Heart left ventricle (tissue), 13 donors: Measurements from ENCODE around the gene SERTAD2.

Experiments
- CTCF ChIP-seq, 12 donors: fragments of 200-600 bp; sonication (generic) in 4 of 12; IDR thresholded peaks; one replicate each; pipeline versions ENCODE4 v1.5.0 to v1.8.0; 2018 to 2022; ENCODE audit warnings: antibody characterized with exemption in 12 of 12, mild to moderate bottlenecking in 5 of 12
- POLR2A ChIP-seq, 2 donors: fragments of 450-650 bp; IDR thresholded peaks; one replicate each; pipeline ENCODE4 v1.6.1; 2017; ENCODE audit warnings: antibody characterized with exemption in 2 of 2, mild to moderate bottlenecking in 2 of 2, moderate library complexity in 2 of 2
- donor health status: ischemic (EF 13 %, LVEDD 7.1; RV severe dilation, severe dysfunction).
- donor health status: DM: no; HTN: yes; CAD: no.
- donor health status: DM: no; HTN: no; CAD: no.
- donor health status: ischemic (EF 25% LVEDD 6.9; RV normal size, moderate dysfunction).
- donor health status: ischemic (EF 25% LVEDD 5.7; RV mildly dilated, moderate dysfunction).
- donor health status: ischemic (EF 35%, LVEDD 5.7; RV mildly dilated, moderate dysfunction).
- donor health status: nonischemic (EF 11% LVEDD 7.7; RV severe dilation, severe dysfunction).
- donor health status: DM: yes; HTN: yes; CAD: no.
- donor health status: PGD.
- donor health status: ischemic (EF 29% LVEDD 5.4; RV normal size, mild dysfunction).
- donor health status: nonischemic (EF 23%, LVEDD 6.1; RV moderate dilation, normal function).

- TF ChIP-seq CTCF (IDR thresholded peaks at IDR 0.05): no peak
- TF ChIP-seq POLR2A (IDR thresholded peaks at IDR 0.05): no peak
Measured at GRCh38 chr2:64695721-64696261, 42.1 kb upstream of the SERTAD2 start.
